Stimulated activated CD8-positive, alpha-beta memory T cell treated with anti-CD3 and anti-CD28 coated beads, Interleukin-15, amount 100 ng/mL, for 4 hours (primary cell): Measurements from ENCODE around the gene SMIM41.

Experiments
- DNase-seq, 2 donors: peaks; one replicate each; pipeline ENCODE4 v3.0.0-alpha.2; 2020; ENCODE audit warnings: low read depth in 2 of 2

SMIM41 gene

GRCh38 chr12:52063082-52063924, 16.2 kb upstream of the SMIM41 start:
- DNase-seq, result no peak

GRCh38 chr12:52063981-52064649, 15.4 kb upstream of the SMIM41 start:
- no peak for DNase-seq

DNA sequence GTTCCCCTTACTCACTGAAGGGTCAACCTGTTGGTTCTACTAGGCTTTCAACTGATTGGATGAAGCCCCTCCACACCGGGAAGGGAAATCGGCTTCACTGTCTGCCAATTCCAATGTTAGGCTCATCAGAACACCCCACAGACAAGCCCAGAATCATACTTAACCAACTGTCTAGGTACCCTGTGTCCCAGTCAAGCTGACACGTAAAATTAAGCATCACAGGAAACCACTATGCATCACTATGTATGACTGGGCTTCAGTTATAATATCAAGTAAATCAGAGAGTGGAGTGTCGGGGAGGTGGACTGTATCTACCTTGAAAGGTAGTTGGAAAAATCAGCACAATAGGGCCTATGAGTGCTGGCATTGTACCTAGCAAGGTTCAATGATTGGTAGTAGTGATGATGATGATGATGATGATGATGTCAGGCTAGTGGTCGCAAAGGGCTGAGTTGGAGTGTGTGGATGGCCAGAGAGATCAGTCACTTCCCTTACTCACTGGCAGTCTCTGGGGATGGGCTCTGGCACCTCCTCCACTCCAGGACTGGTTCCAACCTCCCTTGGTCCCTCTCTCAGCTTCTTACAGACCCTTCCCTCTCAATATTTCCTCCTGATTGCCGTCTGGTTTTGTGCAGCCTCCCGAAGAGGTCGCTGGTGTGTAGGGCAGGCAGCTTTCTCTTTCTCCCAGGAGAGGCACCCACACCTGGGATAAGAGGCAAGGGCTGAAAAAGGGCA, 13.0 kb upstream of the SMIM41 start:
- DNase-seq, result no peak

DNA sequence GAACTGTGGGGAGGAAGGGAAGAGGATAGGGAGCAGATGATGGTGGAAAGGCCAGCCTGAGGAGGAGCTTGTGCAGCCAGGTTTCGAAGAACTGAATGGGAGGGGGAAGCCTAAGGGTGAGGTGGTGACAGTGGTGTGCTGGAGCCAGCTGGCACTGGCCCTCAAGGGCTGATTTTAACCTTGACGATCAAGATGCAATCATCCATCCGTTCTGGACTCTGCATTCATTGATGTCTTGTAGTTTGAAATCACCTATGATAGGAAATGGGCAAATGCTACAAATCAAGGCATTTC, 12.5 kb upstream of the SMIM41 start:
- DNase-seq, result no peak

DNA sequence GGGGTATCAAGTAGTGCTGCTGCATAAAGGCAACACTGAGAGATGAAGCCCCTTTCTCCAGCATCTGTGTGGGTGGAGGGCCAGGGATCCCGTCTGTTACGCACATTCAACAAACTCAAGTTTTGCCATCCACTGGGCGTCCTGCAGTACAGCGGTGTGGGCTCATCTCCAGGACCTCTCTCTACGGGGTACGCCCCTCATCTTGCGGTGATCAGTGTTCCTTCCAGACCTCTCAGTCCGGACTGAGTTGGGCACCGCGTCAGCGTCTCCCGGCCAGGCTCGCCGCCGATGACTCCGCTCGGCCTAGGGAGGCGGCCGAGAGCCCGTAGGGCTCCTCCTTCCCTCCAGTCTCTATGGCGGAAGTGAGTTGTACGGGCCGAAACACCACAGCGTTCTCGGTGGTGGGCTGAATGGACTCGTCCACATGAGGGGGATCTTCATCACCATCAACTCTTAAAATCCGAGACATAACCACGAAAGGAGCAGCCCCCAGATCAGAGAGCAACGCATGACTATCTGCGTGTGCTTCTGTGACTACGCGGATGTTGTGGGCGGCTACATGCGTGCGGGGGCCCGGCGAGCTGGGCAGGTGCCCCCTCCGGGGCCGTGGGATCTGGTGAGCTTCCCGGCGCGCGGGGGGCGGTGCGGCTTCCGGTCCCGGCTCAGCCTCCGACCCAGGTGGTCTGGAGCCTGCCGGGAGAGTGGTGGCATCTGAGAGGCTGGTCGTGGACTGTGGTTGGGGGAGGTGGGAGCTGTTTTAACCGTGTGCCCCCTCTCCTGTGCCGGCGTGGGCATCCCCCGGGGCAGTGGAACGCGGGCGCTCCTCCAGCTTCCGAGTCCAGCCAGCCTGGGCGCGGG, 9.9 kb upstream of the SMIM41 start, which contains the start of gene ATG101:
Gene ATG101, plus strand, starts transcription at position 652 of the 858 bp plus-strand sequence. CDS start 3,673 bp downstream, outside the sequence.
- peak; percentile 69 to 78 for DNase-seq

- DNase-seq, result no peak
These were observed 9.1 kb upstream of the SMIM41 start for GRCh38 chr12:52070185-52070925.

DNA sequence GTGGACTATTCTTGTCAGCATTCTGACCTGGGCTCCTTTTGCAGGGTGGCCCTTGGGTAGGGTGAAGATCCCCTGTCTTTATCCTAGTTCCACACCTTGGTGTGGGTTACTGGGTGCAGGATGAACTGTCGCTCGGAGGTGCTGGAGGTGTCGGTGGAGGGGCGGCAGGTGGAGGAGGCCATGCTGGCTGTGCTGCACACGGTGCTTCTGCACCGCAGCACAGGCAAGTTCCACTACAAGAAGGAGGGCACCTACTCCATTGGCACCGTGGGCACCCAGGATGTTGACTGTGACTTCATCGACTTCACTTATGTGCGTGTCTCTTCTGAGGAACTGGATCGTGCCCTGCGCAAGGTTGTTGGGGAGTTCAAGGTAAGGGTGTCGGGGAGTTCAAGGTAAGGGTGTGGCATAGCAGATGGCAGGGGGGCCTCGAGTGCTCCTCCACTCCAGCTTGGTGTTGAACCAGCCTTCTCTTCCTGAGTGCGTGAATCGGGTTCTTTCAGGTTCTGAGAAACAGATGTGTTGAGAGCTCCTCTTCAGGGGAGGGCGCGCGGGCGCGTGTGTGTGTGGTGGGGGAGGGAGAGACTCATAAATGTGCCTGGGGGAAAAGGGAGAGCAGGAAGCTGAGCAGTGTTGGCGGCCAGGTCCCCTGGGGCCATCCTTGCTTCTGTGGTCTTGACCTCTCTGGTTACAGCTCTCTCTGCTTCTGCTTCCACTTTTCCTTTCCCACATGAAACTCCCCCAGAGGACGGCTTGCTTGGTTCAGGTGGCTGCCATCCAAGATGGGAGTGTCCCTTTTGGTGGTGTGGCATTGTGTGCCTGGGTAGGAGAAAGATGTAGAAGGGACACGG, 5.7 kb upstream of the SMIM41 start:
- no peak for DNase-seq

- no peak for DNase-seq
These were observed 4.4 kb upstream of the SMIM41 start for GRCh38 chr12:52074971-52075724.

- no peak for DNase-seq
These were observed 2.7 kb upstream of the SMIM41 start for GRCh38 chr12:52076811-52077210.

- DNase-seq, result no peak
These were observed 1.2 kb upstream of the SMIM41 start for GRCh38 chr12:52078276-52078675.

DNA sequence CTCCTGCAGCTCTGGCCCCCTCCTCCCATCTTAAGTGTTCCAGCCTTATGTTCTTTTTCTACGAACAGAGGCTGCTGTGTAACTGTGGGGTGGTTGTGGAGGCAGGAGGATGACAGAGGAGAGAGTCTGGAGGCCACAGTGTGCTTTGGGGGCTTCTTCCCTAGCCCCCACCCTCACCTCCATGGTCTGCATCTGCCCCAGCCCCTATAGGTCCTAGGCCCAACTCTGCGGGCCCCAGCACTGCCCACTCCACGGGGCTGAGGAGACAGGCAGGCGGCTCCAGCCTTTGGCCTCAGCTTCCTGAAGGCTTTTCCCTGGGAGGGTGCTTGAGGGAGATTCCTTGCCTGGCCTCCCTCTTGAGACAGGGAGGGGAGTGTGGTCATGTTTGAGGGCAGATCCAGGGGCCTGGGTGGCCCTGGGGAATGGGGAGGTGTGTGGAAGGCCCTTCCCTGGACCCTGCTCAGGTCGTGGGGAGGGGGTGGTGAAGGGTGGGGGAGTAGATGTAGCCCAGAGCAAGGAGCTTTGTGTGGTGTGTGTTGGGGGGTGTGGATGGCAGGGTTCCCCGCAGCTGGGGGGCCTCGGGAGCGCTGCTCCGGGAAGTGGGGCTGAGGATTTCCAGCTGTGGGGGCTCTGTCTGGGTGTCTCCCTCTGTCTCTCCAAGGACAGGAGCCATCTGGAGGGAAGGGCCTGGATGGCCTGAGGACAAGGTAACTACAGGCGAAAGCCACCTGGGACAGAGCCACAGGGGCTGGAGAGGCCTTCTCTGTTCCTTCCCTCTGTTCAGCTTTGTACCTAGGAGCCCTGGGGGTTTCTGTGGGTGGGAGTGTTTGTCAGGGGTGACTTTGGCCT, 1.1 kb downstream of the SMIM41 start:
- DNase-seq, result no peak

DNA sequence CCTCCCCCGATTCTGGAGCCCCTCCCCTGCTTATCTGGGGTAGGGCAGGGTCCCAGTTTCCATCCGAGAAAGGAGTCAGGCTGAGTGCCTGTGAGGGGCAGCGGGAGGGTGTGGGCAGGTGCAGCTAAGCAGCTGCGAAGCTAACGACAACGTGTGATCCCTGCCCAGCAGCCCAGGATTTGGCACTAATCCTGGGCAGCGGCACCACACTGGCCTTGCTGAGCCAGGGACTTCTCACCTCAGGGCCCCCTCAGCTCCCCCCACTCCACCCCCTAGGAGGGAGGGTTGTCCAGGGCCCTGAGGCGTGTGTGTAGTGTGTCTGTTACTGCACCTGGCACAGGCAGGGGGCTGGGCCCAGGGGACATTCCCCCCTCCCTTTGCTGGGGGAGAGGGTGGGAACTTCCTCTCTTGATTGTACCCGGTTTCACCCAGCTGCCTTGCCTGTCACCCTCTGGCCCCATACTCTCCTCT, 1.8 kb downstream of the SMIM41 start:
- DNase-seq, result no peak

DNA sequence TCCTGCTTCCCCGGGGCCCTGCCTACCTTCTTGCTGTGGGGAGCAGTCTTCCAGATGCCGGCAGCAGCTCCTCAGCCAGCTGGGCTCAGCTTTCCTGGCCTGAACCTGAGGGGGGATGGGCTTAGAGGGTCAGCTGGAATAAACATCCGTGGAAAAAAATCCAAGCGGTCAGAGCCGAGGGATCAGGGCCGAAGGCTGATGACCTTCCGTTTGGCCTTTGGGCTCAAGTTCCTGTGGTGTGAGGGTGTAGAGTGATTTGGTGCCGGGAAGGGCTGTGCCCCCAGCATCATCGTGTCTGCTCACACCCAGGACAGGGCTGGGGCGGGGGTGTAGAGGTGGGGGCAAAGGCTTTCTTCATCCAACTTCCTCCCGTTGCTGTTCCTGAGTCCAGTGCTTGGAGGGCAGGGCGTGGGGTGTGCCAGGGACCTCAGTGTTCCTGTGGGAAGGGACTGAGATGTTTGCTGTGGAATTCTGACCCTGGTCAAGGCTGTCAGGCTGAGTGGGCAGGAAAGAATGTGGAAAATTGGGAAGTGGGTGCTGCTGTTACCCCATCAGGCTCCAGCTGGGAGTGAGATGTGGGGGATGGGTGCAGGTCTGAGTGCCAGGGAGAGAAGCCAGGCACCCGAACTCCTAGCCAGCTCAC, 2.6 kb downstream of the SMIM41 start:
- no peak for DNase-seq

DNA sequence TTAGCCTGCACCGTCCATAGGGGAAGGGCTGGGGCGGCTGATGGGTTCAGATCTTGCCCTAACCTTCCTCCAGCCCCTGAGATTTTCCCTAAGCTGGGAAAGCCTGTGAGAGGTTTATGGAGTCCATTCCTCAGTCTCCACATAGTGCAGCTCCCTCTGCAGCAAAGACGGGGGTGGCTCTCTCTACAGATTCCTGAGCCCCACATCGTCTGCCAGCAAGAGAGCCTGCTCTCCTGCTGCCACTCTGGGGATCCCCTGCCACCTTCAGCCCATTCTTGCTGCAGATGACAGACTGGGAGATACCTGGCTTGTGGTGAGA, 3.1 kb downstream of the SMIM41 start:
- DNase-seq, result no peak

GRCh38 chr12:52082988-52083637, 3.6 kb downstream of the SMIM41 start:
- DNase-seq, result peak; percentile 37 to 49

GRCh38 chr12:52083638-52083996, 4.1 kb downstream of the SMIM41 start:
- no peak for DNase-seq

- no peak for DNase-seq
These were observed 5.2 kb downstream of the SMIM41 start for GRCh38 chr12:52084491-52085231.
